HepG2 (cell line): ENCODE data around the gene COMMD10. TPM values are rescaled to one million over a fixed set of nuclear protein-coding genes. Genes with fewer than 3 reads are reported as not detected.

ENCODE experiments used
- AFF4 ChIP-seq: sonication (generic); formaldehyde crosslinking; IDR thresholded peaks from 2 replicates; pipeline ENCODE4 v1.4.0; 2020; ENCODE audit warnings: missing genetic modification reagents
- ATM ChIP-seq: fragments of 450-650 bp; IDR thresholded peaks from 2 replicates; pipeline ENCODE4 v1.7.1; 2017; ENCODE audit warnings: mild to moderate bottlenecking, borderline replicate concordance
- JDP2 ChIP-seq: sonication (generic); formaldehyde crosslinking; IDR thresholded peaks from 2 replicates; pipeline ENCODE4 v1.8.1; 2022; ENCODE audit warnings: missing genetic modification reagents, borderline replicate concordance
- SNAPC2 ChIP-seq: sonication (generic); formaldehyde crosslinking; IDR thresholded peaks from 2 replicates; pipeline ENCODE4 v1.8.1; 2022; ENCODE audit warnings: mild to moderate bottlenecking, missing genetic modification reagents
- TCF12 ChIP-seq, 2 experiments: fragments of 450-650 bp in 1 of 2; sonication (generic) in 1 of 2; formaldehyde crosslinking in 1 of 2; IDR thresholded peaks; 2 replicates each; pipeline versions ENCODE4 v1.6.1 to v1.8.0; 2017 to 2022; ENCODE audit warnings: antibody characterized with exemption in 1 of 2, mild to moderate bottlenecking in 1 of 2, missing genetic modification reagents in 1 of 2, moderate library complexity in 1 of 2
- ZBTB40 ChIP-seq, 2 experiments: fragments of 450-650 bp in 1 of 2; sonication (generic) in 1 of 2; formaldehyde crosslinking in 1 of 2; IDR thresholded peaks; 2 replicates each; pipeline versions ENCODE4 v1.6.1 to v1.8.0; 2016 to 2022; ENCODE audit warnings: antibody characterized with exemption in 1 of 2, mild to moderate bottlenecking in 1 of 2, missing genetic modification reagents in 1 of 2
- ZNF709 ChIP-seq: sonication (generic); formaldehyde crosslinking; IDR thresholded peaks from 2 replicates; pipeline ENCODE4 v1.5.0; 2020; ENCODE audit warnings: mild to moderate bottlenecking, missing genetic modification reagents
- polyA plus RNA-seq, 8 experiments: library from polyadenylated mRNA; depleted of rRNA in 3 of 8; stranded (reverse) in 7 of 8; unstranded in 1 of 8; fragments of >200 nt; fragmentation: Illumina TruSeq in 4 of 8; extraction: Trizol in 4 of 8; gene quantifications; 2 replicates each; pipeline versions ENCODE4 v1.2.1 to v1.2.3, GENCODE V29; 2011 to 2016; ENCODE audit warnings: low read depth in 4 of 8, missing spikeins in 1 of 8, mixed read lengths in 1 of 8; ENCODE audit not compliant: insufficient read depth in 1 of 8
- total RNA-seq, 5 experiments: library from RNA; depleted of rRNA; stranded (reverse); fragments of >200 nt; fragmentation: Illumina TruSeq; extraction: Trizol; gene quantifications; 2 replicates each; pipeline ENCODE4 v1.2.3, GENCODE V29; 2016; ENCODE audit warnings: low read depth in 1 of 5

Gene COMMD10
- total and polyA plus RNA-seq, 2 of the 13 experiments (the other 11 are each of a cell fraction or from before 2014, with no cell fraction given), result 16.9 to 39.3 TPM

GRCh38 chr5:116275282-116275681 is 190.5 kb downstream of the COMMD10 start (continued):
- TF ChIP-seq AFF4 (CRISPR knock-in tag) (no peak), SNAPC2 (CRISPR knock-in tag) (no peak), ZBTB40 (IDR thresholded peaks at IDR 0.05) (no peak), ZBTB40 (CRISPR knock-in tag; IDR thresholded peaks at IDR 0.05) (no peak), TCF12 (IDR thresholded peaks at IDR 0.05) (no peak), TCF12 (CRISPR knock-in tag; IDR thresholded peaks at IDR 0.05) (no peak), JDP2 (no peak), ATM (no peak), ZNF709 (CRISPR knock-in tag) (no peak)
- TF ChIP-seq, all 625 proteins: peak for 0
